HG03342 (cell line): ENCODE data around the gene HABP4.

ENCODE experiments used
- ATAC-seq: cut with Tn5 transposase; IDR thresholded peaks from one replicate; pipeline ENCODE4 v1.9.1; 2021; ENCODE audit warnings: mild to moderate bottlenecking, moderate library complexity; ENCODE audit not compliant: unreplicated experiment

HABP4 gene

GRCh38 chr9:96515621-96516470 is 65.9 kb downstream of the HABP4 start:
- ATAC-seq: no peak

- ATAC-seq: no peak
Observed at GRCh38 chr9:96519095-96519494, 69.1 kb downstream of the HABP4 start.

- no peak for ATAC-seq
Observed at GRCh38 chr9:96519787-96520186, 69.8 kb downstream of the HABP4 start.

- no peak for ATAC-seq
Observed at GRCh38 chr9:96522366-96522765, 72.4 kb downstream of the HABP4 start.

- no peak for ATAC-seq
Observed at GRCh38 chr9:96523374-96523773, 73.4 kb downstream of the HABP4 start.

GRCh38 chr9:96524045-96524444 is 74.1 kb downstream of the HABP4 start:
- no peak for ATAC-seq

- no peak for ATAC-seq
Observed at GRCh38 chr9:96524764-96525163, 74.8 kb downstream of the HABP4 start.

- ATAC-seq: no peak
Observed at GRCh38 chr9:96532173-96532572, 82.2 kb downstream of the HABP4 start.

GRCh38 chr9:96540106-96540505 is 90.1 kb downstream of the HABP4 start:
- ATAC-seq: no peak
